H1 (cell line): ENCODE results near the gene ST6GALNAC4.

Experiments used
- CEBPB ChIP-seq: IDR thresholded peaks from 2 replicates; pipeline ENCODE4 v1.6.1; 2012; ENCODE audit warnings: low read depth, low read length
- TF ChIP-seq, protein P1 (sequence below), 3 experiments: IDR thresholded peaks; 1 replicate in 2 of 3; 2 replicates in 1 of 3; pipeline versions ENCODE4 v1.5.1 to v1.6.1; 2011; ENCODE audit warnings: low read length in 3 of 3, mild to moderate bottlenecking in 3 of 3, inconsistent platforms in 2 of 3, low read depth in 1 of 3, moderate library complexity in 1 of 3; ENCODE audit not compliant: insufficient read depth in 1 of 3; ENCODE audit errors: control extremely low read depth in 1 of 3

- TF ChIP-seq, protein P1, sequence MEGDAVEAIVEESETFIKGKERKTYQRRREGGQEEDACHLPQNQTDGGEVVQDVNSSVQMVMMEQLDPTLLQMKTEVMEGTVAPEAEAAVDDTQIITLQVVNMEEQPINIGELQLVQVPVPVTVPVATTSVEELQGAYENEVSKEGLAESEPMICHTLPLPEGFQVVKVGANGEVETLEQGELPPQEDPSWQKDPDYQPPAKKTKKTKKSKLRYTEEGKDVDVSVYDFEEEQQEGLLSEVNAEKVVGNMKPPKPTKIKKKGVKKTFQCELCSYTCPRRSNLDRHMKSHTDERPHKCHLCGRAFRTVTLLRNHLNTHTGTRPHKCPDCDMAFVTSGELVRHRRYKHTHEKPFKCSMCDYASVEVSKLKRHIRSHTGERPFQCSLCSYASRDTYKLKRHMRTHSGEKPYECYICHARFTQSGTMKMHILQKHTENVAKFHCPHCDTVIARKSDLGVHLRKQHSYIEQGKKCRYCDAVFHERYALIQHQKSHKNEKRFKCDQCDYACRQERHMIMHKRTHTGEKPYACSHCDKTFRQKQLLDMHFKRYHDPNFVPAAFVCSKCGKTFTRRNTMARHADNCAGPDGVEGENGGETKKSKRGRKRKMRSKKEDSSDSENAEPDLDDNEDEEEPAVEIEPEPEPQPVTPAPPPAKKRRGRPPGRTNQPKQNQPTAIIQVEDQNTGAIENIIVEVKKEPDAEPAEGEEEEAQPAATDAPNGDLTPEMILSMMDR (IDR thresholded peaks at IDR 0.05; ENCODE audit: control extremely low read depth in 1 of 3, insufficient read depth in 1 of 3, low read depth in 1 of 3, low read length in 3 of 3), result no peak
- no peak for TF ChIP-seq CEBPB
Observed at GRCh38 chr9:127878652-127879390, 38.0 kb downstream of the ST6GALNAC4 start.
